Measurements from ENCODE around the gene KRT79.
"Not testable (repeated sequence)": the region's sequence is repeated elsewhere in the genome, so short reads cannot be mapped to it uniquely, and the experiment has no call there.

Gene KRT79

DNA sequence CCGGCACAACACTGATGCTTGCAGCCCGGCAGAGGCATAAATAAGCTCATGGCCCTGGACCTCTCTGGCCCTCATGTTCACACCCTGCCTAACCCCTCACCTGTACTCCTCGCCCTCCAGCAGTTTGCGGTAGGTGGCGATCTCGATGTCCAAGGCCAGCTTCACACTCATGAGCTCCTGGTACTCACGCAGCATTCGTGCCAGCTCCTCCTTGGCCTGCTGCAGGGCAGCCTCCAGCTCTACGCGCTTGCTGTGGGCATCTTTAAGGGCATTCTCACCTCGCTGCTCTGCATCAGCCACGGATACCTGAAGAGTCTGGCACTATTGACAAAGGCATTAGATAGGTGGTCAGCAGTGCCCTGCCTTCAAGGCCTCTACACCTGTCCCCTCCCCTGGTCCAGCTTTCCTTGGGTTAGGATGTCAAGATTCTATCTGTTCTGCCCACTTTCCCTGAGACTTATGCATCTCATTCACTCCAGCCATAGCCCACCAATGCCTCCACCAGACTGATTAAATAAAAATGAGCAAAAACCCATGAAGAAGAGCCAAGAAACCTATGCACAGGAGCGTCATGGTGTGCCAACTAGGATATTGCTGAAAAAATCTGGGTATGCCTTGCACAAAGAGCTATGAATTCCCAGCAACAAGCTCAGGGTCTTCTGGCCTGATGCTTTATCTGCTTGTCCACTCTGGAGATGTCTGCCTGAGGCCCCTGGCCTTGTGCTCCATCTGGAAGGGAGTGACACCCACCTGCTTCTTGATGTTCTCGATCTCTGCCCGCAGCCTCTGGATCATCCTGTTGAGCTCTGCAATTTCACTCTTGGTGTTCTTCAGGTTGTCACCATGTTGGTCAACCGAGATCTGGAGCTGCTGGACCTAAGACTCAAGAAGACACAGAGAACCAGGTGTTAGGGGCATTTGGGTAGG, 26.3 kb downstream of the KRT79 start:
- no peak for DNase-seq (ENCODE audit: low read depth in 2 of 3, low spot score in 2 of 3)

DNA sequence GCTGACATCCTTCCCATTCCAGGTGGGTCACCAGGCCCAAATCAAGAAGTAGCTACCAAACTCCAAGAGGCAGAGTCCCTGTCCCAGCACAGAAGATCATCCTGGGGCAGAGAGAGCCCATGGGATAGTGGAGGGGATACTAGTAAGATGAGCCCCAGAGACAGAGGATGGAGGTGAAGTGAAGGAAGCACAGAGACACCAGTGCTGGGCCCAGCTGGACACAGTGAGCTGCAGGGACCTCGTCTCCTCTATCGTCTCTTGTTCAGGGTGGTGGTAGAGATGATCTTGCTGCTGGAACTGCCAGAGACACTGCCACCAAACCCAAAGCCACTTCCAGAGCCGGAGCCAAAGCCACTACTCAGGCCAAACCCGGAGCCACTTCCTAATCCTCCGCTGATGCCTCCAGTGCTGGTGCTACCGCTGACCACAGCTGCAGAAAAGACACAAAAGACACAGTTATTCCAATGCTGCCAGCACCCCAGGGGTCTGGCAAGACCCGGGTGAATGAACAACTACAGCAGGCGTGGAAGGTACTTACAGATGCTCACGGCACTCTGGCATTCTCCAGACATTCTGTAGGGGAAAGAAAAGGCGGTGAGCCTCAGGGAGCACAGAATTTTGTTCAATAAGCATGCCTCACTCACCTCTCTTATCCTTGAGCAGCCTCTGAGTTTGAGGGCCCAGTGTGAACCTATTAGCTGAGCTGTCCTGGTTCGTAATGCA, 27.1 kb downstream of the KRT79 start:
- no peak for DNase-seq (ENCODE audit: low read depth in 2 of 3, low spot score in 2 of 3)

DNA sequence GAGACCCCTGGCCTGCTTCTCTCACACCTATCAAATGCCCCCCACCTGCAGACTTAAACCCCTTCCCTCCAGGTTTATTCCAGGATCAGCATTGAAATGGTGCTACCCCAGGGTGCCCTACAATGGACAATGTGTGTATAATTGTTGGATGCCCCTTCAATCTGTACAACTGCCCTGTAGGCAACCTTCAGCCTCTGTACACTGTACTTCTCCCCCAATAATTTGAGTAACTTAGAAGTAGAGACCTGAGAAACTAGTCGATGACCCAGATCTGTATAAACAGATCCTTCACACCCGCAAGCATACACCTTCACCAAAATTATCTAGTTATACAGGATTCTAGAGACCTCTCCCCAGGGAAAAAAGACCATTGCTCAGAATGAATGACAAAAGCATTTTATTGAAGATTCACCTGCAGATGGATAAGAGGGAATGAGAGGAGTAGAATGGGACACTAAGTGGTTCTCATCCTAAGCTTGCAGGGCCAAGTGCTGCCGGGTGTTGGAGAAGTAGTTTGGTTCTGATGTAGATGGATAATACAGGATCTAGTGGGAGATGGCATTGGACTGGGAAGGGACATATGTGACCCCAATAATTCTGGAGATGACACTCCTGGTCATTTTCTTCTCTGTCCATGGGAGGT, 27.8 kb downstream of the KRT79 start:
- DNase-seq (ENCODE audit: low read depth in 2 of 3, low spot score in 2 of 3) = no peak

DNA sequence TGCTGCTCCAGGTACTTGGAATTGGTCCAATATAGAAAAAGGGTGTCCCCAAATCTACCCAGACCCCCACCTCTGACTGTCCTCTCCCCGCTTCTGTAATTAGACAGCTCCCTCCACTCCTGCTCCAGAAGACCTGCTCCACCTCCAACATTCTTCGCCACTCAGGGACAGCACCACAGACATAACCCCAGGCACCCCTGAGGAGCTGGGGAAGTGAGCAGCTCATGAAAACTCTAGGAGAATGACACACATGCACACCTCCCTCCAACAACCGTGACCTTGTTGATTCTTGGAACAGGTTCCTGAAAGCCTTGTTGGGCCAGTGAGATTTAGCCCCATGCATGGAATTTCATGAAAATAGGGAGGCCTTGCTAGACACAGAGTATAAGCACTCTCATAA, 28.4 kb downstream of the KRT79 start:
- no peak for DNase-seq (ENCODE audit: low read depth in 2 of 3, low spot score in 2 of 3)

DNA sequence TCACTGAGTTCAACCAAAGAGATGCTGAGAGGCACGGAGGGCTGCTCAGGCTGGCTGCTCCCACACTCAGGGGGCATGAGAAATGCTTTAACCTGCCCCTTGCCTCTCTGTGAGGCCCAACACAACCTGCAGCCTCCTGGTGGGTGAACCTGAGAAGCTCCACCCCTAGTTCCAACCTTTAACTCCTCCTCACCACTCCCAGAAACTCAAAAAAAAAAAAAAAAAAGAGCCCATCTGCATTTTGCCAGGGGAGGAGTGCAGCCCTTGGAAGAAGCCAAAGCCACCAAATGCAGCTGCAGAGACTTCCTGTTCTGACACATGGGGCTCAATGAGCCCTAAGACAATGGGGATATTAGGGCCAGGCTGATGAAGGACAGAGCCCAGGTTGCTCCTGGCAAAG, 29.1 kb downstream of the KRT79 start:
- no peak for DNase-seq (ENCODE audit: low read depth in 2 of 3, low spot score in 2 of 3)

DNA sequence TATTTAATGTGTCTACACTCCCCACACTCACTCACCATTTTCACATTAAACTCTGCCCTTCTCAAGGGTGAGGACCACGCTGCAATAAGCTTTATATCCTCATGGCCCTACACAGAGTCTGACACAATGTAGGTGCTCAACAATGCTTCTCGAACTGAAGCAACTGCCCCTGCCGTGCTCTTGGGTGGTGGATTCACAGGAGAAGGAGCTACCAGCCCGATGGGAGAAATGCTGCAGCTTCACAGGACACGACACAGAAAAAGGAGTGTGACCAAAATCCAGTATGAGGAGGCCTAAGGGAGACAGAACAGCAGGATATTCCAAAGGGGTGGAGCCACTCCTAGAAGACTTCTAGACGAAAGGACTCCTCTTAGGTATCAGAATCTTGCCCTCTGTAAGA, 31.7 kb downstream of the KRT79 start:
- DNase-seq (ENCODE audit: low read depth in 2 of 3, low spot score in 2 of 3) = no peak

DNA sequence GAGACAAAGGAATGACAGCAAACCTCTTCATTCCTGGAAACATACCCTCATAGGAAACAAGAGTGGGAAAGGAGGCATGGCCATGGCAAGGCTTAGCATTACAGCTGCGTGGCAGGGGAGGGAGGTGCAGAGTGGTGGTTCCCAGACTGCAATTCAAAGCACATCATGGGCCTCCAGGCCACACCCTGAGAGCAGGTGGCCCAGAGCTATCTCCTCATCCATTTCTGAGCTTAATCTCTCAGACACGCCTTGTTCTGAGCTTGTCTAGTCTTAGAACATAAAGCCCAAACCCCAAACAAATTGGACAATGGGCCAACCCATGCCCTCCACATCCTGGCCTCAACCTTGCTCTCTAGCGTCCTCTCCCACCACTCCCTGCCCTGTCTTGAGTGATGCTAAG, 32.3 kb downstream of the KRT79 start:
- no peak for DNase-seq (ENCODE audit: low read depth in 2 of 3, low spot score in 2 of 3)

DNA sequence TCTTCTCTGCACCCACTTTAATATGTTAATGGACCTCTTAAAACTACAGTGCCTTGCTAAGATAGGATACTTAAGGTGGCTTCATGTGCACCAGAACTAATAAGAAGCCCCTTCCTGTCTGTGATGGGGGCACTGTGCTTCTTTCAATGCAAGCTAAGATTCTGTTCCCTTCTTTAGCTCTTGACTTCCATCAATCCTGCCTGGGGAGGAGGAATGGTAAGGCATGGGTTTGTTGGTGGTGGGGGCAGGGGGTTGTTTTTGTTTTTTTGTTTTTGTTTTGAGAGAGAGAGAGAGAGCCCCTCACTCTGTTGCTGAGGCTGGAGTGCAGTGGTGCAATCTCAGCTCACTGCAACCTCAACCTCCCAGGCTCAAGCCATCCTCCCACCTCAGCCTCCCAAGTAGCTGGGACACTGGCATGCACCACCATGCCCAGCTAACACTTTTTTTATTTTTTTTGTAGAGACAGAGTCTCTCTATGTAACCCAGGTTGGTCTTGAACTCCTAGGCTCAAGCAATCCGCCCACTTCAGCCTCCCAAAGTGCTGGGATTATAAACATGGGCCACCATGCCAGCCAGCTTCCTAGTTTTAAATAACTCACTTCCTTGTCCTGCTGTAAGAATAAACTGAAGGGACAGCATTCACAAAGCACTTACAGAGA, 33.7 kb downstream of the KRT79 start:
- DNase-seq (ENCODE audit: low read depth in 2 of 3, low spot score in 2 of 3) = no peak

DNA sequence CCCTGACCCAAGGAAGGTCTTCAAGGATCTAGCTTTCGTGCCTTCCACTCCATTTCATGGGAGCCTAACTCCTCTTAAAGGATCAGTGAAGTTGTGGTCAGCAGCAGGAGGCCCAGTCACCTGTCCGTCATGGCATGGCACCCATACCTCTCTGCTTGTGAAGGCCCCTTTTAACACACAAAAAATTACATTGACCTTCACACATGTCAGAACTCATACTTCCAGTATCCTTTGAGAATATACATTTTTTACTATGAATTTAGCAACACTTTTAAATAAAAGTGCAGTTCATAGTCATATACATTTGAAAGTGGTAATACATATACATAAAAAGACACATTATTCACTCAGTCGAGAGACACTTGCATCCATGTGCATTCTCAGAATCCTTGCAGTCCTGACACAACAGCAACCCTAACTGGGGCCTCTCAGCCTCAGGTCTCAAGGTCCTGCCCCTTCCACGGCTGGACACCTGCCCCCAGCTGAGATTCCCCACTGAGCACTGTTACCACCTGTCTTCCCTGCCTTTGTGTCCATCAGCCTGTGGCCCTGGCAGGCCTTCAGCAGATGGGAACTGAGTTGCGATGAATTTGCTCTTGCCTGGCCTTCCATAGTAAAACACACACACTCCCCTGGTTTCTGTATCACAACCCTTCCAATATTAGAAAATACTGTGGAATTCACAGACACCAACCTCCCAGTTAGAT, 34.5 kb downstream of the KRT79 start:
- no peak for DNase-seq (ENCODE audit: low read depth in 2 of 3, low spot score in 2 of 3)

DNA sequence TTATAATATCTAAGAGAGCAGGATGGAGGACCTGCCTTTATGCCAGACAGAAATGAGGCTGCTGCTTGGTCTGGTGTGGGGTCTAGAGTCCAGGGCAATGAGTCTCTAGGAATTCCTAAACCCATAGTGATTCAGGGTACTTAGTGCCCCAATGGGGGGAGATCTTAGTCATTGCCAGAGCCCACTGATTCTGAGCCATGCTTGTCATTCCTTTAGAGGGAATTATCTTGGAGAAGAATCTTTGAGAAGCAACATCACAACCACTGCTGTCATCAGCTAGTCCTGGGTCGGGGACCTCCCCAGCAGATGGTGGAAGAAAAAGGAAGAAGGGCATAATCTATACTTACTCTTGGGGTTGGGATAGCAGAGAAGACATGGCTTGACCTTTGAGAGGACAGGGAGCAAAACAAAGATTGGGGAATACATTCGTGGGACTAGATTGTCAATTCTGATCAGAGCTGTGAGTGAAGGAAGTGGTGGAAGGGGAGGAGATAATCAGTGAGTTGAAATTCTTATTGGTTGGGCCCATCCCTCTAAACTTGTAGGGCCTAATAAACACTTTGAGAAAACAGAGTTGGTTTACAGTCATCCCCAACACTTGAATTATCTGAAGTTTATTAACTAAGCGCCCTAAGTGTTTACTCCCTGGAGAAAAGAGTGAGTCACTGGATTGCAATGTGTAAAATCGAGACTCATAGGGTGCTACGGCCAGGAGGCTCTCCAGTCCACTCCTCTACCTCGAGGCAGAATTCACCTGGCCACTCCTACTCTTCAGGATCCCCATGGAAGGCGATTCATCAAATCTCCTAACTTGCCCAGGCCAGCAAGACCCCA, 35.2 kb downstream of the KRT79 start:
- no peak for DNase-seq (ENCODE audit: low read depth in 2 of 3, low spot score in 2 of 3)

DNA sequence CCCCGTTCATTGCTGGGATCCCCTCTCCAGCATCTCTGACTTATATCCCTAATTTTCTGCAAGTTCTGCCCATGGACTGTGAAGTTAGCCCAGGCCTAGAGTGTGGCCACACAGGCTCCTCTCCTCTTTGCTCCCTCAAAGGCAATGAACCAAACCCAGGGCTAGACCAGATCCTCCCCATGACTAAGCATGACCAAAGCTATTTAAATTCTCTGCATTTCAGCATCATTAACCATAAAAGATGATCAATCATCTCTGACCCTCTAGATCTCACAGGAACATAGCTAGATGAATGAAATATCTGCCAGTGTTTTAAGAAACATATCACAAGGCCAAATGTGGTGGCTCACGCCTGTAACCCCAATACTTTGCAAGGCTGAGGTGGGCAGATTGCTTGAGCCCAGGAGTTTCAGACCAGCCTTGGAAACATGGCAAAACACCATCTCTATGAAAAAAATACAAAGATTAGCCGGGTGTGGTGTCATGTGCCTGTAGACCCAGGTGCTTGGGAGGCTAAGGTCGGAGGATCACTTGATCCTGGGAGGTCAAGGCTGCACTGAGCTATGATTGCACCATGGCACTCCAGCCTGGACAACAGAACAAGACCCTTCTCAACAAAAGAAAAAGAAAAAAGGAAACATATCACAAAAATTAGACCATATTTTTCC, 36.0 kb downstream of the KRT79 start:
- DNase-seq (ENCODE audit: low read depth in 2 of 3, low spot score in 2 of 3) = no peak

DNA sequence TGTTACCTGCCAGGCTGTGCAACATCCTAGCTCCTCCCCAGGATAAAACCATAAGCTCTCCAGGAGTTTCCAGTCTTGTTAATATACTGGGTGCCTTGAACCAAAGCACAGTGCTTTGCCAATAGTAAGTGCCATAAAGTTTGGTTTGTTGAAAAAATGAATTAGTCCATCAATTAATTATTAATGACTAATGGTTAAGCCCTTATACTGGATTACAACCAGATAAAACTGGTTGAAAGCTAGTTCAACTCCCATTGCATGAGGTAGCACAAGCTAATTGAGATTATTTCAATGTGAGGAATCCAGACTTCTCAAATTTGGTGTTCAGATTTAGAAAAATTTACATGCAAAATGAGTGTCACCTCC, 36.6 kb downstream of the KRT79 start:
- DNase-seq (ENCODE audit: low read depth in 2 of 3, low spot score in 2 of 3) = no peak

DNA sequence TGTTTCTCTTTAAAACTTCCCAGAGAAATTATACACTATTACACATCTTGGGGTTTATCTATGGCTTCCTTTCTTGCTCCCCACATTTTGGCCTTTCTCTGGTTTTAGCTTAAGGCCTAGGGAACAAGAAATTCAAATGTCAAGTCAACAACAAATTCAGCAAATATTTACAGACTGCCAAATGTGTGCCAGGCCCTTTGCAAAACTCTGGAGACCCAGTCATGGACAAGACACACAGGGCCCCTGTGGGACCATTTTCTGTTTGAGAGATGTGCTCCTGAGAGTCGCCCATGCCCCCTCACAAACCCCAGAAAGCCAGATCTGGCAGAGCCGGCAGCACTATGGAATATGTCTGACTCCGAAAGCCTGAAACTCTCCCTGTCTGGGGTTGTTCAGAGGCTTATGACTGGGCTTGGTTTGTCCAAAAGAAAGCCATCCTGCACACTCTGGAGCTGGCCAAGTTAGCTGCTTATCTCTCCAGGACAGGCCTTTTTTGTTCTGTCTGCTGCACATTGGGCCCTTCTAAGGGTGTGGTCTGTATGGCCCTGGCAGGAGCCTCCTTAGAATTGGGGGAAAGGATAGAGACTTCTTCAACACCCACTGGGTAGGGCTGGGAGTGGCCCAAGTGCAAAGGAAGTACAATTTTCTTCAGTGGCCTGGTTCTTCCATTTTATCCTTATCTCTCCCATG, 37.1 kb downstream of the KRT79 start:
- no peak for DNase-seq (ENCODE audit: low read depth in 2 of 3, low spot score in 2 of 3)

DNA sequence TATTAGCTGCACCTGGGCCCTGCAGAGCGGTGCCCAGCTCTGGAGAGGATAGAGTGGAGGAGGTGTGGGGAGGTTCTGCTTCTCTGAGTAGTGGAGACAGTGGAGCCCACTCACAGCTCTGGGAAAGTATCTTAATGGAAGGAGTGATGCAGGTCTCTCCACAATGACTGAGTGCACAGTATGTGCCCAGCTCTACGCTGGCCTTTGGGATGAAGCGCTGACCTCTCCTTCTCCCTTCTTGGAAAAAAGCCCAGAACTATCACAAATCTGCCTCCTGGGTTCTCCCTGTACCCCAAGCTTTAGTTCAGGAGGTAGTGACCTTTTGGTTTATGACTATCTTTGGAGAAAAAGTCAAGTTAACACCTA, 37.7 kb downstream of the KRT79 start:
- DNase-seq (ENCODE audit: low read depth in 2 of 3, low spot score in 2 of 3) = no peak

DNA sequence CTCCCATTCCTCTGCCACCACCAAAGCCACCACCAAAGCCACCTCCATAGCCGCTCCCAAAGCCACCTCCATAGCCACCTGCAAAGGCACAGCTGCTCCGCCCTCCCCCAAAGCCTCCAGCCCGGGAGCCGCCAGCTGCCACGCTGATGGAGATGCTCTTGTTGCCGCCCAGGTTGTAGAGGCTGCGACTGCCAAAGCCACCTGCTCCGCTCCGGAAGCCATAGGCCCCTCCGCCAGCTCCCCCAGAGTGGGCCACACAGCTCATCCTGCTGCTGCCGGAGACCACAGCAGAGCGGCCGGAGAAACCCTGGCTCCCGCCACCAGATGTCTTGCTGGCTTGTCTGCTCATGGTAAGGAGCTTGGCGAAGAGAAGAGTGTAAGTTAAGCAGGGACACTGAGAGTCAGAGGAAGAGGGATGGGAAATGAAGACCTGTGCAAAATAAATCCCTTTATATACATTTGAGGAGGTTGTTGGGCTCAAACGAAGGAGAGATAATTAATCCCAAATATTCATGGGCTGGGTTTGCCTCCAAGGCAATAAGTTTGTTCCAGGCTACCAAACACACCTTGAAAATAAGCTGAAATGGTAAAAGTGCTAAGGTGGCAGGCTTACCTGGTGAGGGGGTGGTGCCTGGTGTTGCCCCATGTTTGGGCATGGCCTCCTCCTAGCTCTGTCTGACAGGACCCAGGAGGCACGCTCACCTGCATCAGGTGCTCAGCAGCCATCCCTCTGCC, 38.2 kb downstream of the KRT79 start, which contains the start of gene KRT3:
Gene KRT3, minus strand, starts transcription at position 424 of the 735 bp plus-strand sequence. Its CDS starts 75 bp downstream, at position 349.
- no peak for DNase-seq (ENCODE audit: low read depth in 2 of 3, low spot score in 2 of 3)

DNA sequence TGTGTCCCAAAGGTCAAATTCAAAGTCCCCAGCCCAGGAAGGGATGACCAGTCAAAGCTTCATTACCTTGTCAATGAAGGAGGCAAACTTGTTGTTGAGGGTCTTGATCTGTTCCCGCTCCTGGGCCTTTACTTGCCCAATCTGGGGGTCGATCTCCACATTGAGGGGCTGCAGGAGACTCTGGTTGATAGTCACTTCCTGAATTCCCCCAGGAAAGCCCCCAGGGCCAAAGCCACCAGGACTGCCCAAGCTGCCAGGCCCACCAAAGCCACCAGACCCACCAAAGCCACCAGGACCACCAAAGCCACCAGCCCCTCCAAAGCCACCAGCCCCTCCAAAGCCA, 38.8 kb downstream of the KRT79 start:
- not testable (repeated sequence) for DNase-seq (ENCODE audit: low read depth in 2 of 3, low spot score in 2 of 3)

DNA sequence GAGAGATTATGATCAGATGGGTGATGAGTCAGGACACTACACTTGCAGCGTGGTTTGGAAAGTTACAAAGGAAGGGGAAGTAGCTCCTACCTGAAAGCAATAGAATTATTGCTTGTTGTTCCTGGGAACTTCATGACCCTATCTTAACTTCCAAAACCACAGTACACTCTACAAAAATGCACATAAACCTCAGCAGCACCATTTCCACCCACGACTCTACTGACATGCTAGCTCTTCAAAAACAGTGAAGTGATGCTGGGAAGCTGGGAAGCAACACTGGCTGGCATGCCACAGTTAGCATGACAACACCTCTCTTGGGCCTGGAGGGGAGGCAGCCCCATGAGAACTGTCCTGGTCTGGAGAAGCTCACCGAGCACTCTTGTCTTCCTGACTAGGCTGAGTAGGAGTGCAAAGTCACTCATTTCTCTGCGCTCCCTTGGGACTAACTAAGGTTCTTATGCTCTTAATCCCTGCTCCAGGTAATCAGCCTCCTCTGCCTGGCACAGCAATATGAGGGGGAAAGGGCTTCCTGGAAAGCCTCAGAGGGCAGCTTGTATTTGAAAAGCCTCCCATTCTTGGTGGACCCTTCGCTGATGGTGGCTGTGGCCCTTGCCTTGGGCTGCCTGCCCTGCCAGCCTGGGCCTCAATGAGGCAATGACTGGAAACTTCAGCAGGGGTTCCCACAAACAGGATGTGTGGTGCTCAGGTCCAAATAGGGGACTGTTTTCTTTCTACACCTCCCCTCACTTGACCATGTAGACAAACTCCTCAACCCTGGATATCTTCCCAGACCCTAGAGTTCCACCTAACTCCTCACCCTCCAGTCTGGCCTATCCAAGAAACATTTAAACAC, 39.4 kb downstream of the KRT79 start:
- no peak for DNase-seq (ENCODE audit: low read depth in 2 of 3, low spot score in 2 of 3)

Data from activated CD8-positive, alpha-beta memory T cell treated with anti-CD3 and anti-CD28 coated beads for 48 hours (primary cell).